DMS79 (cell line): ENCODE measurements around the gene SSPN.

Source experiments
- DNase-seq: peaks from one replicate; lab custom pipeline; 2025; lab: John Stamatoyannopoulos, UW

The SSPN gene

GRCh38 chr12:26187014-26187798, 8.2 kb upstream of the SSPN start:
- DNase-seq = no peak

- no peak for DNase-seq
These were observed 7.2 kb upstream of the SSPN start for GRCh38 chr12:26188127-26188526.

- DNase-seq = no peak
These were observed 6.7 kb upstream of the SSPN start for GRCh38 chr12:26188641-26189040.

GRCh38 chr12:26192142-26192541, 3.2 kb upstream of the SSPN start:
- DNase-seq = no peak

- DNase-seq = no peak
These were observed 1.8 kb upstream of the SSPN start for GRCh38 chr12:26193539-26193938.

GRCh38 chr12:26195641-26196420, 458 bp downstream of the SSPN start:
- no peak for DNase-seq

DNA sequence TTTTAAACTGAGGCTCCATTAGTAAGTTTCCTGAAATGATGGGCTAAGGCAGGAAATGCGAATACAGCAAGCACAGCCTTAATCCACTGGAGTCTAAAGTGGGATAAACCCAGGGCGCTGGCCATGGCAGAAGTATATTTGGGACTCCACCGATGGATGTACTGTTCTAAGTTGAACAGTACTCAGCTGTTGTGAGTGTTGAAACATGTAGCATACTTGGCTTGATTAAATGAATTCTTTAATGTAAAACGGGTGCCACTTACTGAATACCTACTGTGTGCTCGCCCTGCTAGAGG, 996 bp downstream of the SSPN start:
- DNase-seq = no peak

- no peak for DNase-seq
These were observed 2.5 kb downstream of the SSPN start for GRCh38 chr12:26197832-26198231.

DNA sequence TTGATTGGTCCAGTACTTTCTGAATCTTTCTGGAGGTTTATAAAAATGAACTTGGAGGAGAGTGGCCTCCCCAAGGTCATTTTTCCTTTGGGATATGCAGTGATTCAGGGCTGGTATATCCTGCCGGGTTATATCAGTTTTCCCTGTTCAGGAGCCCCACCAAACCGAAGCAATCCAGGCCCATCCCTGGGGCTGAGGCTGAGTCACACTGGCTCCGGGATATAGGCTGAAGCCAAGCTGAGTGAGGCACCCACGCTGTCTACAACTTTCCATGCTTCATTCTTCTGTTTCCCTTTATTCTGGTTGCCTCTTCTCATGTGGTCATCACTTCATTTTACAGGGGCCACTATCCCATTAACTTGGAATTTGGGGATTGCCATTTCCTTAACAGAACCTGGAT, 3.4 kb downstream of the SSPN start:
- no peak for DNase-seq

DNA sequence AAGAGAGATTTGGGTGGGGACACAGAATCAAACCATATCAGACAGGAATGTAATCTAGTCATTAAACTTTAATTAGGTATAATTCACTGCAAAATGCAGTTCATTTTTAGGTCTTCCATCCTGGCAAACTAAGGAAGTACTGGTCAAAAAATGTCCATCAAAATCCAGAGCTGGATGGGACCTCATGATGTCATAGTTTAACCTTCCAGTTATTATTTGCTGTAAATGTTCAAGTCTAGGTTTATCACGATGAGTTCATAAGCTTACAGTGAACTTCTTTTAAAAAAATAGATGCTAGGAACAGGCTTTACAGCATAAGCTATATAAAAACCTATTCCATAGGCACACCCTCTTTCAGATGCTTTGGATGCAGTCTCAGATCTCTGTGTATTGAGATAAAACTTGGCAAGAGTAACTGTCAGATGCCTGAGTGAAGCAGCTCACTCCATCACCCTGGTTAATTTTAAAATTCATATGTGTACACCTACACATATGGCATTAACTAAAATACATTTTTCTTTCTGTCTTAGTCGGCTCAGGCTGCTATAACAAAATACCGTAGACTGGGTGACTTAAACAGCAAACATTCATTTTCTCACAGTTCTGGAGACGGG, 7.9 kb downstream of the SSPN start:
- no peak for DNase-seq

DNA sequence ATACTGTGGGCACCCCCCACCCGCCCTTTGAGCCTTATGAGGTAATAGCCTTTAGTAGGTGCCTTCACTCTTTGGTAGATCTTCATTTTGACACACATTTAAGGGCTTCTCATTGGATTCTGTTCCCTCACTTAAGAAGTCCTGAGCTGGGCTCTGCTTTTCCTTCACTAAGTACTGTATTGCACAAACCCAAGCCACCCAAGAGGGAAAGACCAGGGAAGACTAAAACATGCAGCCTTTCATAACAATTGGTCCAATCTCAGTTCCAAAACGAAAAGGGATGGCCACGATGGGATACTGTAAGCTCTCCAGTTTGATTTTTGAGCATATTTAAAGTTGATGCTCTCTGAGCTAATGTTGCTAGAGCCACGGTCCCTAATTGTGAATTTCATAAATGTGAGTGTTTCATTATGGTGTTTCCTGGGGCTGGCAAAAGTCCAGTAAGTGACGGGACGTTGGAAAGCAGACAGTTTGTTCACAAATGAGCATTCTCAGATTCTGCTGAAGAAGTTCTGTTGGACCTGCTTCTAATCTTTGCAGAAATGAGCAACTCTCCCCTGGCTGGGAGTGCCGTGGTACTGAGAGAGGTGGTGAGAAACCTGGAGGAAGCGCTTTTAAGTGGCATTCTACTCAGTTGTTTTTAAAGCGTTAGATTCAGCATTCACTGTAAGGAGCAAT, 9.4 kb downstream of the SSPN start:
- DNase-seq = no peak

DNA sequence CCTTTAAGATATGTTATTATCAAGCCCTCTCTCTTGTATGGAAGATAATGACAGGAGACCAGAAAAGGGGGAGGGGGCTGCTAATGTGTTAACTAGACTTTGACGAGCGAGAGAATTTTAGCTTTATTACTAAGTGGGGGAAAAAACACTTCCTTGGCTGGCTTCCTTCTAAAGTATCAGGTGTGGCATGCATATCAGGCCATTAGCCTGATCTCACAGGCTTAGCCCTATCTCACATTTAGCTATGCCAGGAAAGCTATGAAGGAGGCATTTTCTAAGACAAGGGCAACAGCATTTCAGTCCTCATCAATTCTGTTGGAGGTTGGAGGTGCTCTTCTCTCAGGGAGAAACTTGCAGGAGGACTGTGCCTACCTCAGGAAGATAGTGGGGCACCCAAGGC, 9.9 kb downstream of the SSPN start:
- no peak for DNase-seq

- DNase-seq = no peak
These were observed 10.6 kb downstream of the SSPN start for GRCh38 chr12:26205941-26206340.

GRCh38 chr12:26211331-26211730, 16.0 kb downstream of the SSPN start:
- DNase-seq = no peak

DNA sequence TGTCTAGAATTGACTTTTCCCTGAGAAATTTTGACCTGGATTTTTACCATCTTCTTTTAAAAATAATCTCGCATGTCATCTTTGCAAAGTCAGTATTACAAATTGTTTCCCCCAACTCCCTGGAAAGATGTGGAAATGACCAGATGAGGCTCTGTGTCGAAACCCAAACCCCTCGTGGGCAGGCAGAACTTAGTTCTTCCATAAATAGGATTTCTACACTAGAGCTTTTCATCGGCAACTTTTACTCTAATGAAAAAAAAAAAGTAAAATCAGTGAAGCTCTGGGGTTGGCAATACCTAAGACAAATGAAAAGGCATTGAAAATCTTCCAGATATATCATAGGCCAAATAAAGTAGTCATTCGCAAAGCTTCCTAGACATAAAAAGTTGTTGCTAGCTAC, 17.0 kb downstream of the SSPN start:
- DNase-seq = no peak

DNA sequence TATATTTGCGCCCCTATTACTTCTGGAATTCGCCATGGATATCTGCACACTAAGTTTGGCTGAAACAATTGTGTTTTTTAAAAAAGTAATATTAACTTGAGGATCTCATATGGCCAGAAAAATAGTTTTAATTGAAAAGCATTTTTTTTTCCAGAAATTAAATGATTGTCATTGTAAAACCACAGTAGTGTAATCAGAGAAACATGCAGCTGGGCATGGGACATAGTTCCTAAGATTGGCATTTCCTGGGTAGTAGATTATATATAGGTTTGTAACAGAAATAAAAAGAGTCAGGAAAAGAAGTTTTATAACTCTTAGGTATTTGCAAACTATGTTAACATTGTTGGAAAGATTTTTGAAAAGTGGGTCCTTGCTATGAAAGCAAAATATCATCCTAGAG, 17.6 kb downstream of the SSPN start:
- DNase-seq = no peak

DNA sequence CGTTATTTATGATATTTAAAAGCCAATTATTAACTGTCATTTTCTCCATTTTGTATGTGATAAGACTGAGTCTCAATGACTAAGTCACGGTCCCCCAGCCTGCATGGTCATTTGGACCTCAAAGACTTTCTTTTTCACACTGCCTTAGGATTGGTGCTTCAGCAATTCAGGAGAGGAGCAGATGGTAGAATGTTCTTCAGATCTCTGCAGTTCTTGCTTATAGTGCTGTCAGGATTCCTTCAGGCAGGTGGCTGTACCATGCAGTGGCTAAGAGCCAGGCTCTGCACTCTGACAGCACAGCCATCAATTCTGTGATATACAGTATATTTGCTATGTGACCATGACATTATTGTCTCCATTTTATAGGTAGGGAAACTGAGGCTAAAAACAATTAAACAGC, 18.7 kb downstream of the SSPN start:
- DNase-seq = no peak

GRCh38 chr12:26219736-26220135, 24.4 kb downstream of the SSPN start:
- no peak for DNase-seq

DNA sequence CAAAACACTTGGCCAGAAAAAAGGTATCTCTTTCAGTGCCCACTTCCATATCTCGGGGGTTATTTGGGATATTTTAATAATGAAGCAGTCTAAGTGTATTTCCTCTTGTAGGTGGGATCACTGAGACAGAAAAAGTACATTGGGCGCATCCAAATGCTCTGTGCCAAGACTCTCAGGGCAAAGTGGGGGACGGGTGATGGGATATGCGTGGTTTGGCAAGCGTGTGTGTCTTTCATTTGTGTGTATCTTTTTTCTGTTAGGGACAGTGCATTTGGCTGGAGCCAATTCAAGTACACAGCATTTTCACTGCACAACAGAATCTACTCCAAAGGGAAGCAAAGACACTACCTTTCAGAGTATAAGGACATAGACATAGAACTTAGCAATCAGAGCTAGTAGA, 29.3 kb downstream of the SSPN start:
- no peak for DNase-seq

DNA sequence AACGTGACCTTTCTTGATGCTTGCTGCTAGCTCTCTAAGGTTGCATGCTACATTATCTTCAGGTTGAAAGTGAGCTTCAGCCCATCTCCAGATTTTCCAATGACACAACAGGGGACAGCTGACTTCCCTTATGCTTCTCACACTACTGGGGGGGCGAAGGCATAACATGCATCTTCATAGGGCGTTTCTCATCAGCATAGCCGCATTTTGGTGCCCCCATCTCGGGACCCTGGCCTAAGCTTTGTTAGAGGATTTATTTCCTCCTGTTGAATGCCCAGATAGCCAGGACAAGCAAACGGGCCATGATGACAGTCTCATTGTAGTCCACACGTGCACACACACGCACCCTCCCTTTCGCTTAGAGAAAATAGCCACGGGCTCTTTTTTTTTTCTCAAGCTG, 30.7 kb downstream of the SSPN start:
- DNase-seq = no peak

GRCh38 chr12:26226629-26227360, 31.4 kb downstream of the SSPN start:
- peak; percentile 11 for DNase-seq

DNA sequence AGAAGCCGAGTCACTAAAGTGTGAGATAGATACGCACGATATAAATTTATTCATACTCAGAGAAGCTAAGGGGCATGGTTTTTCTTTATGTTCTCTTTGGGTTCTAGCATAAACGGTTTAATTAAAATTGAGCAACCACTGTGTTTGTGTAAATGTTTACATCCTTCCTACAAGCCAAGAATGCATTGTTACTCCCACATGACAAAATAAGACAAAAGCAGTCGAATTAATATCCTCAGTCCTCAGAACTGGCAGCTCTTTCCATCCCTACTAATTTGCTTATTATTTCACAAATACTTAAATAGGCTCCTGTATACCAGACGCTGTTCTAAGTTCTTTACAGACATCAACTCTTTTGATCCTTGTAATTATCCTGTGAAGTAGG, 32.0 kb downstream of the SSPN start:
- no peak for DNase-seq
